NCI-H69 (cell line): ENCODE results near the gene TLR3.

ENCODE experiments used
- DNase-seq: peaks from one replicate; lab custom pipeline; 2025; lab: John Stamatoyannopoulos, UW

TLR3 gene

GRCh38 chr4:186104890-186105646, 36.1 kb downstream of the TLR3 start:
- no peak for DNase-seq

GRCh38 chr4:186105647-186106321, 36.8 kb downstream of the TLR3 start:
- no peak for DNase-seq

GRCh38 chr4:186107947-186108346, 39.0 kb downstream of the TLR3 start:
- no peak for DNase-seq

GRCh38 chr4:186108391-186108790, 39.4 kb downstream of the TLR3 start:
- DNase-seq: no peak

GRCh38 chr4:186109245-186109644, 40.3 kb downstream of the TLR3 start:
- no peak for DNase-seq

GRCh38 chr4:186116697-186117096, 47.7 kb downstream of the TLR3 start:
- no peak for DNase-seq

GRCh38 chr4:186118582-186118981, 49.6 kb downstream of the TLR3 start:
- no peak for DNase-seq

- DNase-seq: no peak
Measured at GRCh38 chr4:186121057-186121456, 52.1 kb downstream of the TLR3 start.

- no peak for DNase-seq
Measured at GRCh38 chr4:186128842-186129241, 59.9 kb downstream of the TLR3 start.

- DNase-seq: no peak
Measured at GRCh38 chr4:186131935-186132334, 63.0 kb downstream of the TLR3 start.

- no peak for DNase-seq
Measured at GRCh38 chr4:186132577-186133242, 63.8 kb downstream of the TLR3 start.

GRCh38 chr4:186134257-186134656, 65.3 kb downstream of the TLR3 start:
- DNase-seq: no peak

- DNase-seq: no peak
Measured at GRCh38 chr4:186134861-186135260, 65.9 kb downstream of the TLR3 start.

- no peak for DNase-seq
Measured at GRCh38 chr4:186137196-186137794, 68.3 kb downstream of the TLR3 start.
